Measurements from ENCODE around the gene VKORC1L1. TPM values are rescaled to one million over a fixed set of nuclear protein-coding genes. Genes with fewer than 3 reads are reported as not detected.
A peak's percentile ranks its signal among the peaks of the same experiment; 100 is the strongest.
"Not testable (repeated sequence)": the region's sequence is repeated elsewhere in the genome, so short reads cannot be mapped to it uniquely, and the experiment has no call there.

VKORC1L1 gene
- total RNA-seq, 1 experiment from 2014 or later = 17.5 TPM

DNA sequence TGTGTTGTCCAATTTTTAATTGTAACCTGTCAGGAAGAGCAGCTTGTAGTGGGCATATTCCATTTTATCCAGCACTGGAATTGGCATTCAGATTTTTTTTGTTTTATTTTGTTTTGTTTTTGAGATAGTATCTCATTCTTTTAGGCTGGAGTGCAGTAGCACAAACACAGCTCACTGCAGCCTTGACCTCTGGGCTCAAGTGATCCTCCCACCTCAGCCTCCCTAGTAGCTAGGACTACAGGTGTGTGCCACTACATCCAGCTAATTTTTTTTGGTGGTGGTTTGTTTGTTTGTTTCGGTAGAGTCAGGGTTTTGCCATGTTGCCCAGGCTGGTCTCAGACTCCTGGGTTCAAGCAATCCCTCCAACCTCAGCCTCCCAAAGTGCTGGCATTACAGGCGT lies 64.4 kb downstream of the VKORC1L1 start:
- no peak for DNase-seq (ENCODE audit: low read depth)

DNA sequence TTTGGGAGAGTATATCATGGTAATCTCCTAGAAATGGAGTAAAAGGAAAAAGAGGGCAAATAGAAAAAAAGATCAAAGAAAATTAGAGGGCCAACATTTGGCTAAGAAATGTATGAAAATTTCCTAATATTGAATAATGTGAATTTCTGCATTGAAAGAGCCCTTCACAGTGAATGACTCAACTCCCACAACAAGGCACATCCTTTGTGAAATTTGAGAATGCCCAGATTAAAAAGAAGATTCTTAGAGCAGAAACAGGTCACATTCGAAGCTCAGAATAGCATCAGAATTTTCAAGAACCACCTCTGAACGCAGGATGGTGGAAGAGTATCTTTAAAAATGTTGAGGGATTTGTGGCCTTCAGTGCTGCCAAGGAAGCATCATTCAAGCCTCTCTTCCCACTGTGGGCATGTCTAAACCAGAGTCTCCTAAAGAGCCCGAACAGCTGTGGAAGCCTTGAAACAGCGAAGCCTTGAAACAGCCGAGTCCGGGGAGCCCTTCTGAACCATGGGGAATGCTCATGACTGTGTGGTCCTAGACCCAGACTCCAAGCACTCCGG lies 65.5 kb downstream of the VKORC1L1 start:
- DNase-seq (ENCODE audit: low read depth) = peak; percentile 28

DNA sequence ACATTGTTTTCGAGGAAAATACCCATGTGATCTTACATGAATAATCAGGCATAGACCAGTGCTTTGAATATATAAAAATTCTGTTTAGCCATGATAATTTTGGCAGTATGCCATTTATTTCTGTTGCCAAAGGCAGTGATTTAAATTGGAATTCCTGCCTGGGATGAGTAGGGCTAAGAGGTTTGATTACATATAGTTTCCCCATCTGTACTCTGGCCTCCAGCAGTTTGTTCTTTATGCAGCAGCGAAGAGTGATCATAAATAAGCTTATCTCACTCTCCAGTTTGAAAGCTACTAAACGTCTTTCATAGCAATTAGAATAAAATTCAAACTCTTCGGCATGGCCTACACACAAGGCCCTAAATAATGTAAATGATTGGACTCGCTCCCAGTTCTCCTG lies 72.9 kb downstream of the VKORC1L1 start:
- DNase-seq (ENCODE audit: low read depth) = not testable (repeated sequence)

DNA sequence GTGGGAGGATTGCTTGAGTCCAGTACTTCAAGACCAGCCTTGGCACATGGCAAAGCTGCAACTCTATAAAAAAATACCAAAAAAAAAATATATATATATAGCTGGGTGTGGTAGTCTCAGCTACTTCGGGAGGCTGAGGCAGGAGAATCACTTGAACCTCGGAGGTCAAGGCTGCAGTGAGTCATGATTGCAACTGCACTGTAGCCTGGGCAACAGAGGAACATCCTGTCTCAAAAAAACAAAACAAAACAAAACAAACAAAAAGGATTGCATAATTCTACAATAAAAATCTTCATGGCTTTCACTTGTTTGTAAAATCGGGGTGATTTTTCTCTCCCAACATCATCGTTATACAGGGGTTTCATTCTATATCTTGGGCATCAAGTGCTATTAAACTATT lies 74.0 kb downstream of the VKORC1L1 start:
- peak; percentile 55 for DNase-seq (ENCODE audit: low read depth)

DNA sequence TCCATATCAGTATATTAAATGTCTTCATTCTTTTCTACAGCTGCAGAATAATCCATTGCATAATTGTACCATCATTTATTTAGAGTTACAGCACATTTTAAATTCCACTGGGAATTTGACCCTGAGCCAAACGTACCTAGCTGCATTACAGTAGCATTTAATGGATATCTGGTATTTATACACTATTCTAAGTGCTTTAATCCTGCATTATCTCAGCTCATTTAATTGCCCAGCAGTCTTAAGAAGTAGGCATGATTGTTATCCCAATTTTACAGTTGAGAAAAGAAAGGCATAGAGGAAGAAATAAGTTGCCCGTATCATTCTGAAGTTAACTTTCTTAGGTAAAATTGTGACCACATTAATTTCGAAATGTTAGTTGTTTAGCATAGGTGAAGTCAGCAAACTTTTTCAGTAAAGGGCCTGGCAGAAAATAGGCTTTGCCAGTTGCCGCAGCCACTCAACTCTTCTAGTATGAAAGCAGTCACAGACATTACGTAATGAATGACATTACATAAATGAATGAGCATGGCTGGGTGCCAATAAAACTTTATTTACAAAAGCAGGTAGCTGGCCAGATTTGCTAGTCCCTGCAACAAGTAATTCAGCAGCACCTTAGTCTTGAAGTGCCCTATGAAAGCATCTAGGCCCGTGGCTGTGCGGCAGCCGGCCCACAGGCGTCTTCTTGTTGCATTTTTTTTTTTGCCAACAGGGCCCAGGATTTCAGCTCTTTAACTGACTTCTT lies 79.1 kb downstream of the VKORC1L1 start:
- no peak for DNase-seq (ENCODE audit: low read depth)

DNA sequence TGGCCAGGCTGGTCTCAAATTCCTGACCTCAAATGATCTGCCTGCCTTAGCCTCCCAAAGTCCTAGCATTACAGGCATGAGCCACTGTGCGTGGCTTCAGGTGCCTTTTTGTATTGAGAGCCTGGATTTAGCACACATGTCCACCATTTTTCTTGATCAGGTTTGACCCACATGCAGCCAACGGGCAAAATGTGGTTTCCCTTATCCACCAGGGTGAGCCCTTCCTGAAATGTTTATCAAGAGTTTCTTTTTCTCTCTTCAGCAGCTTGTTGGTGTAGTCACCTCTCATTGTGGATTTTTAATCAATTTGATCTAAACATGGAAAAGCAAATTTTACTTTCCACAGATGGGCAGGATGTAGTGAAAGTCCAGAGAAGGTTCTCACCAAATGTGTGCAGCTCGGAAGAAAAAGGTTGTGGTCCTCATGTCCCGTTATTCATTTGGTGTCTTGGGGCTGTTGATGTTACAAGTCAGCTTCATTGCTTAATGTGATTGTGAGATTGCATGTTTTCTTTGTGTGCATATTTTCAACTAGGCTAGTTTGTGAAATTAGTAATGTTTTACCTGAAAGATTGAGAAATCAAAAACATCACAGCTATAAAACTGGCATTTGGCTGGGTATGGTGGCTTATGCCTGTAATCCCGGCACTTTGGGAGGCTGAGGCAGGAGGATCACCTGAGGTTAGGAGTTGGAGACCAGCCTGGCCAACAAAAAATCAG lies 80.3 kb downstream of the VKORC1L1 start:
- DNase-seq (ENCODE audit: low read depth) = no peak

DNA sequence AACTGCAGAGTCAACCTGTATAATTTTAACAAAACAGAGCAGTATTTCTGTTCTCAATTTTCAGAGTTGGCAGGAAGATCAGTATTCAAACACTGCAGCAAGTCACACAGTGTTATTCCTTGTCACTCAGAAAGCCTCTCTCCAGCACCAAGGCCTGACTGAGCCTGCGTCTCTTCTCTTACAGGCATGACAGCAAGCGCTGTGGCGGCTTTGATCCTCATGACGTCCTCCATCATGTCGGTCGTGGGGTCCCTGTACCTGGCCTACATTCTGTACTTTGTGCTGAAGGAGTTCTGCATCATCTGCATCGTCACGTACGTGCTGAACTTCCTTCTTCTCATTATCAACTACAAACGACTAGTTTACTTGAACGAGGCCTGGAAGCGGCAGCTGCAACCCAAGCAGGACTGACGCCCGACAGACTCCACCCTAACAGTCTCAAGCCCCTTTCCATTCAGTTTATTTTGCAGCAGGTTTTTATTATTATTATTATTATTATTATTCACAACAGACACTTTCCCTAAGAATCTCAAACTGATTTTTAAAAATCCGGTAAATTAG lies 81.1 kb downstream of the VKORC1L1 start:
- no peak for DNase-seq (ENCODE audit: low read depth)

DNA sequence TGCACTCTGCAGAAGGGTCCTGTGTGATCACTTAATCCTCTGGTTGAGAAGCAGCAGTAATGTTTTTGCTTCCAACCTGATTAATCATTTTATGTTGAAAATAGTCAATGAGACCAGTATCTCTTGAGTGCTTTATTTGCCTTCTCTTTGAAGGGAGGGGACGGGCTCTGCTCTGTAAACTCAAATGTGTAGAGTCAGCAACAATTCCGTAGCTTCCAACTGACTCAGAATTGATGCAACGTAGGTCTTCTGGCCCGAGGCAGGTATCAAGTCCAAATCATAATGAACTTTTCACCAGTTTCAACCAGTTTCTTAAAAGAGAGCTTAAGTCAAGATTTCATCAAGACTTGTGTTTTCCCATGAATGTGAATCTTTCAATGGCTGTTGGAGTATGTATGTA lies 82.8 kb downstream of the VKORC1L1 start:
- DNase-seq (ENCODE audit: low read depth) = no peak

DNA sequence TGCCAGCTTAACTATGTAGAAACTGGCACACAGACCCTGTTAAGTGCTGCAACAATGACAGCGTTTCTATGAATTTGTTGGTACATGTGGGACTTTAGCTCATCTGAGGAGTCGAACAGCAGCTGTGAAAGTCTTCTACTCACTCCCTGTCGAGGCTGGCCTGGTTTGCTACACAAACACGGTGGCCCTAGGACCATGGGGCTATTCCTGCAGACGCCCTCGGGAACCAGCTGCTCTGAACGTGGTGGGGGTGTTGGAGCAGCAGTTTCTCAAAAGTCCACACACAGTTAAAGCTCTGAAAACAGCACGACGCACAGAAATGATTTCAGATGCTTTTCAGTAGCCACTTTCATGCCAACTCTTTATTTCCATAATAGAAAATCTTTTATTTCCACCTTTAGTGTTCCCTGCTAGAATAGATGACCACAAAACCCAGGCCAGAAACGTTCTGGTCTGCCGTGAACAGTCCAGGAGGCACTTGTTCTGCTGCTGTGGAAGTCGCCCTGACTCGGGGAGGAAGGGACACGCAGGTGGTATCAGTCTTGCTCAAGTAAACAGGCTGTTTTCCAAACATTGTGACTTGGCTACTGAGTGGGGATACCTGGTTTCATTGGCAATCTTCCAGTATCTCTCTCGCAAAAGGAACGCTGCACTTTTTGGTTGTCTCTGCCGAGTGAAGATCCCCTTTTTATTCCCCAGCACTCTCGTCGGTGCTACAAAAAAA lies 87.6 kb downstream of the VKORC1L1 start:
- DNase-seq (ENCODE audit: low read depth) = no peak

DNA sequence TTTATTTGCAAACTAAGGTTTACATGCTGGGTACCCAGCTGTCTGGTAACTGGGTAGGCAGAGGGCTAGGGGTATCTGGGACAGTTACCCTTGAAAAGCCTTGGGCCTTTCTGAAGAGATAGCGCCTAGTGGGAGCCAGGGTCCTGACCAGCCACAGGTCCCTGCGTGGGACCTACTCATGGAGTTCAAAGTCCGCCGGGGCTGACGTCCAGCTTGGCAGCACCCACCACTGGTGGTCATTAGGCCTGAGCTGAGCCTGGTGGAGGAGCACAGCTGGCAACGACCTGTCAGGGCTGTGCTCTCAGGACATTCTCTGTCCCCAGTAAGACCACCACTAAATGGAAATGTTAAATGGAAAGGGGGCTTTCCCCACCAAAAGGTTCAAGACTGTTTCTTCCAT lies 89.2 kb downstream of the VKORC1L1 start:
- no peak for DNase-seq (ENCODE audit: low read depth)

DNA sequence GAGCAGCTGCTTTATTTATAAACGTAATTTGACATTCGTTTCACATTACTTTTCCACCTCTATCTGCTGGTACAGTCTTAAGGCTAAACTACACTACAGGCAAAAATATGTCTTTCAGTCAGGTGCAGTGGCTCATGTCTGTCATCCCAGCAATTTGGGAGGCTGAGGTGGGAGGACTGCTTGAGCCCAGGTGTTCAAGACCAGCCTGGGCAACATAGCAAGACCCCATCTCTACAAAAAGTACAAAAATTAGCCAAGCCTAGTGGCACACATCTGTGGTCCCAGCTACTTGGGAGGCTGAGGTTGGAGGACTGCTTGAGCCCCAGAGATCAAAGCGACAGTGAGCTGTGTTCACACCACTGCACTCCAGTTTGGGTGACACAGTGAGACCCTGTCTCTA lies 91.8 kb downstream of the VKORC1L1 start:
- DNase-seq (ENCODE audit: low read depth) = not testable (repeated sequence)

DNA sequence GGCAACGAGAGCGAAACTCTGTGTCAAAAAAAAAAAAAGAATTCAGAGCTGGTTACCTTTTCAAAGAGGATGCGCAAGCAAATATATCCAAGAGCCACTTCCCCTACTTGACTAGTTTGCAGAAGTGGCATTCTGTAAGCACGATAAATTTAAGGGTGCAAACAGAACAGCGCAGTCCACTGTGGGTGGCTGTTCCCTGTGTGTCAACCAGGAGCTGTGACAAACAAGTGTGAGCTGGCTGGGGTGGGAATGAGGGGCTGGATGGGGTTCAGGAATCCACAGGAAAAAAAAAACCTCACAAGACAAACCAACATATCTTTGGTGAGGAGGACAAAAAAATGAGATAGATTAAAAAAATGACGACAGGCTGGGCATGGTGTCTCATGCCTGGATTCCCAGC lies 93.3 kb downstream of the VKORC1L1 start:
- no peak for DNase-seq (ENCODE audit: low read depth)

DNA sequence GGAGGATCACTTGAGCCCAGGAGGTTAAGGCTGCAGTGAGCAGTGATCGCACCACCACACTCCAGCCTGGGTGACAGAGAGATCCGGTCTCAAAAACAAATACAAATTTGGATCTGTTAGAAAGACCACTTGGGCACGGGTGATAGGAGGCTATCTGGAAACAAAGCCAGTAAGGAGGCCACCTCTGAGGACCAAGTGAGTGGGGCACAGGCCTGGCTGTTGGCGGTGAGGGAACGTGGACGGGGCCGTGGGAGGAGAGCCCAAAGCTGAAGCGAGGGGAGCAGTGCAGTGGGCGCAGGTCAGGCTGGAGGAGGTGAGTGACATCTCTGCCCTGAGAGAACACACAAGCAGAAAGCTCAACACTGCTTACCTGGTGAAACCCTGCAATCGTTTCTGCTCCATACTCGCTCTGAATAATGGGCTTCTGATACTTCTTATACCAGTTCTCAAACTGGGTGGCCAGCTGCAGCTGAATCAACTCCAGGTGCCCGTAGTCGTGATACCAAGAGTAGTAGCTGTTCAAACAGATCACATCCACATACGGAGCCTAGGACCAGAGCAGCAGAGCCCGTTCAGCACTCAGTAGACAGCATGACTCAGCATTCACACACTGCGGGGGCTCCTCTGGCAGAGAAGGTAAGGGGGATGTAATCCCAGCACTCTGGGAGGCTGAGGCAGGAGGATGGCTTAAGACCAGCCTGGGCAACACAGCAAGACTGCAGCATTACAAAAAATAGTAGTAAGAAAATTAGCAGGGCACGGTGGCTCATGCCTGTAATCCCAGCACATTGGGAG lies 94.7 kb downstream of the VKORC1L1 start:
- DNase-seq (ENCODE audit: low read depth) = no peak

DNA sequence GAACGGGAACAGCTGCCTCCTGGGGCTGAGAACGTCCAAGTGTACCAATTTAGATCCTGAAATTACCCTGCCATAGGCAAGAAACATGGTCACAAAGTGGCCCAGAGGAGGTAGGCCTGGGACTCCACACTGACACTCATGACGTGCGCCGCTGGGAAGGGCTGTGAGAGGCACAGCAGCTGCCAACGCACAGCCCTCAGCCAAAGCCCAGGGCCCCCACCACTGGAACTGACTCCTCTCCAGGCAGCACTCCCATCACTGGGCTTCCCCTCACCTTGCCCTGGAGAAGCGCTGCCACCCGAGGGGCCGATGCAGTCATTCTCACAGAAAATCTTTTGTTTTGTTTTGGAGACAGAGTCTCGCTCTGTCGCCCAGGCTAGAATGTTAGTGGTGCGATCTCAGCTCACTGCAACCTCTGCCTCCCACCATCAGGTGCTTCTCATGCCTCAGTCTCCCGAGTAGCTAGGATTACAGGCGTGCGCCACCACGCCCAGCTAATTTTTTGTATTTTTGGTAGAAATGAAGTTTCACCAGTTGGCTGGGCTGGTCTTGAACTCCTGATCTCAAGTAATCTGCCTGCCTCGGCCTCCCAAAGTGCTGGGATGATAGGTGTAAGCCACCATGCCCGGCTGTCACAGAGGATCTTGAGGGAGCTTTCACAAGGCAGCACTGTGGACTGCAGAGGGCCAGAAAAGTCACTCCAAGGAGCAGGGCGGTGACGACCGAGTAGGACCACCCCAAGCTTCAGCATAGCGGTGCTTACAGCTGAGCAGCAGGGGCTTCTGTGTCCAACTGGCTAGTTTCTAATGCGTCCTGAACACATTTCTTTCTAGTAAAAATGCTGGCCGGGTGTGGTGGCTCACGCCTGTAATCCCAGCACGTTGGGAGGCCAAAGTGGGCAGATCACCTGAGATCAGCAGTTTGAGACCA lies 95.6 kb downstream of the VKORC1L1 start:
- no peak for DNase-seq (ENCODE audit: low read depth)

DNA sequence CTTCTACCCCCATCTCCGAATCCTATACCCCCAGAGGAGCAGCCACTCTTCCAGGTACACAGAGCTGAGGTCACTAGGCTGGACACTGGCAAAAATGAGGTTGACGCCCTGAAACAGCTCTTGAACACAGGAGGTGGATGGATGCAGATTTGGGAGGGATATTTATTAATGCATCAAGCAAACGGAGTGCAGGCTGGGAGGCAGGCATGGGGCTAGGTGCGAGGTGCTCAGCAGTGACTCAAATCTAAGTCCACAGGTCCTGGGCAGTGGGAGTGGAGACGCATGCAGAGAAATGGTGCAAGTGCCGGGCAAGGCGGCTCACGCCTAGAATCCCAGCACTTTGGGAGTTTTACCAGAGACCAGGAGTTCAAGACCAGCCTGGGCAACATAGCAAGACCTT lies 98.1 kb downstream of the VKORC1L1 start:
- no peak for DNase-seq (ENCODE audit: low read depth)

DNA sequence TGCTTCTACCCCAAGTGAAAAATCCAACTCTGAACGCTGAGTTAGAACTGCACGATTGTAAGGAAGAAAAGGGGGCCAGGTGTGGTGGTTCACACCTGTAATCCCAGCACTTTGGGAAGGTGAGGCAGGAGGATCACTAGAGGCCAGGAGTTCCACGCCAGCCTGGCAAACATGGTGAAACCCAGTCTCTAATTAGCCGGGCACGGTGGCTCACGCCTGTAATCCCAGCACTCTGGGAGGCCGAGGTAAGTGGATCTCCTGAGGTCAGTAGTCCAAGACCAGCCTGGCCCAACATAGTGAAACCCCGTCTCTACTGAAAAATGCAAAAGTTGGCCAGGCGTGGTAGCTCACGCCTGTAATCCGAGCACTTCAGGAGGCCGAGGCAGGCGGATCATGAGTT lies 100.1 kb downstream of the VKORC1L1 start:
- no peak for DNase-seq (ENCODE audit: low read depth)

DNA sequence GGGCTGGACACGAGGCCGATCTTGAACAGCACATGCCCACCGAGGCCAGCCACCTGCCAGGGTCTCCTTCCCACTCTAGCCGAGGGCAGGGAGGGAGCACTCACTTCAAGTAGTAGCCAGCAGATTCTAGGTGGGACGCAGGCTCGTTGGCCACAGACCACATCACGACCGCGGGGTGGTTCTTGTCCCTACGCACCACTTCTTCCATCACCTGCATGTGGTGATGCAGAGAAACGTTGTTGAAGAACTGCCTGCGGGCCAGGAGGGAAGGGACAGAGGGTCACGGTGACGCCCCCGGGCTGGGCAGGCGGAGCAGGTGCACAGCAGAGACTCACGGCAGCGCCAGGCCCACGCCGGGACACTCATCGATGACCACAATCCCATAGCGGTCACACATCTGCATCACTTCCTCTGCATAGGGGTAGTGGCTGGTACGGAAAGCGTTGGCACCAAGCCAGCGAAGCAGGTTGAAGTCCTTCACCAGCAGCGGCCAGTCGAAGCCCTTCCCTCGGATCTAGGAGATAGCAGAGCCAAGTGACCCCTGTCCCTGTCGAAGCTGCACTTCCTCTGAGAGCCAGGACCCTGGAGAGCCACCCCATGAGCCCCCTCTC lies 101.4 kb downstream of the VKORC1L1 start:
- DNase-seq (ENCODE audit: low read depth) = no peak

DNA sequence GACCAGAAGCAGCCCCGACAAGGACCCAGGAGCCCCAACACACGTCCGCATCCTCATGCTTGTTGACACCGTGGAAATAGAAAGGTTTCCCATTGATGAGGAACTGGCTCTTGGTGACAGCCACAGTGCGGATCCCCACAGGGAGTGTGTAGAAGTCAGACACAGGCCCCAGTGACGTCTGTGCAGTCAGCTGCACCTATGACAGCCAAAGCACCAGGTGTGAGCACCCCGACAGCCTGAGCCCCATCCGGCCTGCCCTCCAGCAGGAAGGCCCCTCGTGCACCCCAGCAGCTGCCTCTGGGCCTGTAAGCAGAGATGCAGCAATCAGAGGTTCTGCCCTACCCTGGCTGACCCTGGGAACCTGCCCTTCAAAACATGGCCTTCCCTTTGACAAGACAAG lies 102.0 kb downstream of the VKORC1L1 start:
- no peak for DNase-seq (ENCODE audit: low read depth)

DNA sequence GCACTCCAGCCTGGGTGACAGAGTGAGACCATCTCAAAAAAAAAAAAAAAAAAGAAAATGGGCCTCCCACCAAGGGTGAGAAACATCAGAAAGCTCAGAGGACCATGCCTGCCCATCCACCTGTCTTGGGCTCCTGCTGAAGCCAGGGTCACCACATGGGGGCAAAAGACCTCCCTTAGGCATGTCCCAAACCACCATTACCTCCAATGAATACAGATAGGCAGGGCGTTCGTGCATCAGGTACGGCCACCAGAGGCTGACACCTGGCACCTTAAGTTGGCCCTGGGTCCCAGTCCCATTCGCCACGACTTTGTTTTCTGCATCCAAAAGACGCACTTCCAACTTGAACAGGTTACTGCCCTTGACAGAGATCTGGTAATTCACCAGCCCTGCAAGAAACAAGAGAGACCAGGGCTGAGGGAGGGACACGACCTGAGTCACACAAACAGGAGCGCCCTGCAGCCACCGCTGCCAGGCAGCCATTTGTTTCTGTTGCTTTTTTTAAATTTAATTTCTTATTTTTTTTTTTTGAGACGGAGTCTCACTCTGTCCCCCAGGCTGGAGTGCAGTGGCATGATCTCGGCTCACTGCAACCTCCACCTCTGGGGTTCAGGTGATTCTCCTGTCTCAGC lies 103.1 kb downstream of the VKORC1L1 start:
- no peak for DNase-seq (ENCODE audit: low read depth)

All from HT1080 (cell line).